ENCODE data around the gene MED14. TPM values are rescaled to one million over a fixed set of nuclear protein-coding genes. Genes with fewer than 3 reads are reported as not detected.

MED14 gene
- total and polyA plus RNA-seq, 2 donors (not counting 1 experiment from before 2014, with no cell fraction given) = 26.4 to 63.5 TPM

DNA sequence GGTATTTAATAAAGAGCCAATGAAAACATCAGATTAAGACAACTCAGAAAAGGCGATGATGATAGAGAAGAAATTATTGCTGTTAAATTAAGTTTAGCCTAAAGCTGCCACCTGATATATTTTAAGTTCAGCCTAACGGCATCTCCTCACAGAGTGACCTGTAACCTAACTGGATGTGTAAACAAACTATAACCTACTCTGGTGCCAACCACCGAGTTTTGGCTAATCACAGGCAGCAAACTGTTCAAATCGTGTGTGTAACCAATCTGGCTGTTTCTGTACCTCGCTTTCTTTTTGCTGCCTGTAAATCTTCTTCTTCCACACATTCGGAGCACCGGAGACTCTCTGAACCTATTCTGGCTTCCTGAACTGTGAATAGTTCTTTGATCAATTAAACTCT is 37.8 kb upstream of the MED14 start:
- Histone ChIP-seq H3K4me3 (ENCODE audit: control extremely low read depth in 1 of 5, extremely low read depth in 1 of 5, insufficient read depth in 1 of 5, low read depth in 2 of 5, low read length in 4 of 5) (no peak overlapping the region), H3K27me3 (replicated peaks in 1 of 4; ENCODE audit: control extremely low read depth in 1 of 4, control insufficient read depth in 3 of 4, insufficient read depth in 4 of 4, low read length in 3 of 4) (no peaks in the 10 kb centered on the region), H3K9ac (ENCODE audit: low read length) (no peak overlapping the region), H2AFZ (ENCODE audit: insufficient read depth, low read depth, low read length, poor library complexity, severe bottlenecking) (no peak overlapping the region), H3K4me2 (replicated peaks; ENCODE audit: low read depth, low read length, poor library complexity, severe bottlenecking) (no peak overlapping the region), H3K9me3 (ENCODE audit: control extremely low read depth in 1 of 3, control insufficient read depth in 2 of 3, insufficient read depth in 1 of 3, low read length in 2 of 3) (no peaks in the 10 kb centered on the region), H3K4me1 (ENCODE audit: control insufficient read depth in 2 of 2, insufficient read depth in 2 of 2, low read length in 2 of 2) (no peaks in the 10 kb centered on the region), H3K79me2 (ENCODE audit: control insufficient read depth, insufficient read depth, low read length) (no peaks in the 10 kb centered on the region), H4K20me1 (ENCODE audit: control insufficient read depth, insufficient read depth, low read length, poor library complexity, severe bottlenecking) (no peaks in the 10 kb centered on the region), H3K36me3 (replicated peaks in 1 of 2; ENCODE audit: control extremely low read depth in 1 of 2, control insufficient read depth in 1 of 2, extremely low read depth in 1 of 2, insufficient read depth in 2 of 2, low read length in 1 of 2) (no peaks in the 10 kb centered on the region), H3K27ac (ENCODE audit: low read length in 2 of 2) (no peak overlapping the region)
- ChIA-PET POLR2A (no interaction called here), CTCF (no interaction called here)
- intact Hi-C loops (cut with micrococcal nuclease) = no loop called here
- ATAC-seq (ENCODE audit: low read depth) (no peak), DNase-seq (no peak)
- Mint-ChIP-seq H3K9me3 (ENCODE audit: insufficient read depth) (no peaks in the 10 kb centered on the region), H3K4me1 (no peaks in the 10 kb centered on the region), H3K27me3 (no peaks in the 10 kb centered on the region), H3K4me3 (no peak overlapping the region), H3K27ac (no peak overlapping the region)
- no CpG with 5 or more reads among the region's 7 CpGs for WGBS (ENCODE audit: insufficient coverage)
- TF ChIP-seq, protein P1, sequence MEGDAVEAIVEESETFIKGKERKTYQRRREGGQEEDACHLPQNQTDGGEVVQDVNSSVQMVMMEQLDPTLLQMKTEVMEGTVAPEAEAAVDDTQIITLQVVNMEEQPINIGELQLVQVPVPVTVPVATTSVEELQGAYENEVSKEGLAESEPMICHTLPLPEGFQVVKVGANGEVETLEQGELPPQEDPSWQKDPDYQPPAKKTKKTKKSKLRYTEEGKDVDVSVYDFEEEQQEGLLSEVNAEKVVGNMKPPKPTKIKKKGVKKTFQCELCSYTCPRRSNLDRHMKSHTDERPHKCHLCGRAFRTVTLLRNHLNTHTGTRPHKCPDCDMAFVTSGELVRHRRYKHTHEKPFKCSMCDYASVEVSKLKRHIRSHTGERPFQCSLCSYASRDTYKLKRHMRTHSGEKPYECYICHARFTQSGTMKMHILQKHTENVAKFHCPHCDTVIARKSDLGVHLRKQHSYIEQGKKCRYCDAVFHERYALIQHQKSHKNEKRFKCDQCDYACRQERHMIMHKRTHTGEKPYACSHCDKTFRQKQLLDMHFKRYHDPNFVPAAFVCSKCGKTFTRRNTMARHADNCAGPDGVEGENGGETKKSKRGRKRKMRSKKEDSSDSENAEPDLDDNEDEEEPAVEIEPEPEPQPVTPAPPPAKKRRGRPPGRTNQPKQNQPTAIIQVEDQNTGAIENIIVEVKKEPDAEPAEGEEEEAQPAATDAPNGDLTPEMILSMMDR (IDR thresholded peaks at IDR 0.05) = no peak
- TF ChIP-seq EZH2 (IDR thresholded peaks at IDR 0.05; ENCODE audit: borderline replicate concordance, insufficient read depth, low read depth, low read length, poor library complexity, severe bottlenecking) = no peak

- Histone ChIP-seq H3K4me1 (ENCODE audit: control insufficient read depth in 2 of 2, insufficient read depth in 2 of 2, low read length in 2 of 2) (no peaks in the 10 kb centered on the region), H3K4me3 (ENCODE audit: control extremely low read depth in 1 of 5, extremely low read depth in 1 of 5, insufficient read depth in 1 of 5, low read depth in 2 of 5, low read length in 4 of 5) (no peak overlapping the region), H3K4me2 (replicated peaks; ENCODE audit: low read depth, low read length, poor library complexity, severe bottlenecking) (no peak overlapping the region), H3K36me3 (replicated peaks in 1 of 2; ENCODE audit: control extremely low read depth in 1 of 2, control insufficient read depth in 1 of 2, extremely low read depth in 1 of 2, insufficient read depth in 2 of 2, low read length in 1 of 2) (no peaks in the 10 kb centered on the region), H3K9me3 (ENCODE audit: control extremely low read depth in 1 of 3, control insufficient read depth in 2 of 3, insufficient read depth in 1 of 3, low read length in 2 of 3) (no peaks in the 10 kb centered on the region), H3K9ac (ENCODE audit: low read length) (no peak overlapping the region), H3K27me3 (replicated peaks in 1 of 4; ENCODE audit: control extremely low read depth in 1 of 4, control insufficient read depth in 3 of 4, insufficient read depth in 4 of 4, low read length in 3 of 4) (no peaks in the 10 kb centered on the region), H2AFZ (ENCODE audit: insufficient read depth, low read depth, low read length, poor library complexity, severe bottlenecking) (no peak overlapping the region), H3K79me2 (ENCODE audit: control insufficient read depth, insufficient read depth, low read length) (no peaks in the 10 kb centered on the region), H3K27ac (ENCODE audit: low read length in 2 of 2) (no peak overlapping the region), H4K20me1 (ENCODE audit: control insufficient read depth, insufficient read depth, low read length, poor library complexity, severe bottlenecking) (no peaks in the 10 kb centered on the region)
- intact Hi-C loops (cut with micrococcal nuclease) = no loop called here
- Mint-ChIP-seq H3K27ac (no peak overlapping the region), H3K4me3 (no peak overlapping the region), H3K4me1 (no peaks in the 10 kb centered on the region), H3K9me3 (ENCODE audit: insufficient read depth) (no peaks in the 10 kb centered on the region), H3K27me3 (no peaks in the 10 kb centered on the region)
- no CpG with 5 or more reads among the region's 2 CpGs for WGBS (ENCODE audit: insufficient coverage)
- TF ChIP-seq, protein P1 (IDR thresholded peaks at IDR 0.05) = no peak
- TF ChIP-seq EZH2 (IDR thresholded peaks at IDR 0.05; ENCODE audit: borderline replicate concordance, insufficient read depth, low read depth, low read length, poor library complexity, severe bottlenecking) = no peak
- ChIA-PET POLR2A (no interaction called here), CTCF (no interaction called here)
- no peak for ATAC-seq (ENCODE audit: low read depth)
- DNase-seq = no peak
Measured at GRCh38 chrX:40772290-40772689, 36.9 kb upstream of the MED14 start.

Measured in B cell (primary cell).